GM21737 (cell line): Measurements from ENCODE around the gene LTBR.

Experiments
- ATAC-seq: cut with Tn5 transposase; IDR thresholded peaks from one replicate; pipeline ENCODE4 v1.9.1; 2021; ENCODE audit warnings: mild to moderate bottlenecking, moderate library complexity; ENCODE audit not compliant: unreplicated experiment

LTBR gene

GRCh38 chr12:6346235-6346832 is 37.6 kb upstream of the LTBR start:
- ATAC-seq = no peak

GRCh38 chr12:6346942-6347341 is 37.0 kb upstream of the LTBR start:
- no peak for ATAC-seq

DNA sequence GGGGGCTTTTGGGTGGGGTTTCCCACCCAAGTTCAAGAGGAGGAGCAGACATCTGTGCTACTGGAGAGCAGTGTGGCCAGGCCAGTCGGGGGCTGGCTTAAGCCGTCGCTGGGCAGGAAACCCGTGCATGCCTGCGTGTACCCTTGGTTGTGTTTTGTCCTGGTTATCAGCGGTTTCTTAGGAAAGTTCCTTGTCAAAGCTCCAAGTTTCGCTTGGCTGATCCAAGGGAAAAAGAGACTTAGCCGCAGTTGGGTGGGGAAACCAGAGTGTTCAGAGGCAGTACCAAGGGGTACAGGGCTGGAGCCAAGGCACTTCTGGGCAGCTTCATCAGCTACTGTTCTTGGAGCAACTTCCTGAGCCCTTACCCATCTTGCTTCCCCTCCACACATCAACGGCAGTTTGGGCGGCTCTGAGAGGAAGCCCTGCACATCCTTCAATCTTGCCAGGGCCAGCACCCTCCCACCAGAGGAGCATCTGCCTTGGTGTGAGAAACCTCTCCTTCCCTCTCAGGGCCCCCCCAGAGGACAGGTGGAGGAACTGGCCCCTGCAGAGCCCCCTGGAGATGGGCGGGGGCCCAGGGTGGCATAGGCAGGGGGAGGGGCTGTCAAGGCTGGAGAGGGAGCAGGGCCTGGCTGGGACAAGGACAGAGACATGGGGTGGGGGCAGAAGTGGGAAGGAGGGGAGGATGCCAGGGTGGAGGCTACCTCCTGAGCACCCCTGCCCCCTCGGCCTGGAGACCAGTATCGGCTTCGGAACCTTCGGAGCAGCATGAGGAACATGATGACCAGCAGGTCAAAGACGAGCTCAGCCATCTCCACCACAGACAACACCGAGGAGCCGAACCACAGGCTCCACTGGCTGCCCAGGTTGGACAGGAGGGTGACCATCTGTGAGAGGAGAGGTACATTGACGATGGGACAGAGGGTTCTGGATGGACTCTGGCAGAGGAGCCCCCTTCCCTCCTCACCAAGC is 36.3 kb upstream of the LTBR start:
- no peak for ATAC-seq

DNA sequence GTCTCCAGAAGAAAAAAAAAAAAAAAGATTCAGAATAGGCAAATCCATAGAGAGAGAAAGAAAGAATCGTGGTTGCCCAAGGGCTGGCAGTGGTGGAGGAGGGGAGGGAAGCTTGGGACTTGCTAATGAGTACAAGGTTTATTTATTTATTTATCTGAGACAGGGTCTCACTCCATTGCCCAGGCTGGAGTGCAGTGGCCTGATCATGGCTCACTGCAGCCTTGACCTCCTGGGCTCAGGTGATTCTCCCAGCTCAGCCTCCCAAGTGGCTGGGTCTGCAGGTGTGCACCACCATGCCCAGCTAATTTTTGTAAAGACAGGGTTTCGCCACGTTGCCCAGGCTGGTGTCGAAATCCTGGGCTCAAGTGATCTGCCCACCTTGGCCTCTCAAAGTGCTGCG is 32.3 kb upstream of the LTBR start:
- ATAC-seq = no peak

GRCh38 chr12:6352193-6353173 is 31.5 kb upstream of the LTBR start:
- no peak for ATAC-seq

DNA sequence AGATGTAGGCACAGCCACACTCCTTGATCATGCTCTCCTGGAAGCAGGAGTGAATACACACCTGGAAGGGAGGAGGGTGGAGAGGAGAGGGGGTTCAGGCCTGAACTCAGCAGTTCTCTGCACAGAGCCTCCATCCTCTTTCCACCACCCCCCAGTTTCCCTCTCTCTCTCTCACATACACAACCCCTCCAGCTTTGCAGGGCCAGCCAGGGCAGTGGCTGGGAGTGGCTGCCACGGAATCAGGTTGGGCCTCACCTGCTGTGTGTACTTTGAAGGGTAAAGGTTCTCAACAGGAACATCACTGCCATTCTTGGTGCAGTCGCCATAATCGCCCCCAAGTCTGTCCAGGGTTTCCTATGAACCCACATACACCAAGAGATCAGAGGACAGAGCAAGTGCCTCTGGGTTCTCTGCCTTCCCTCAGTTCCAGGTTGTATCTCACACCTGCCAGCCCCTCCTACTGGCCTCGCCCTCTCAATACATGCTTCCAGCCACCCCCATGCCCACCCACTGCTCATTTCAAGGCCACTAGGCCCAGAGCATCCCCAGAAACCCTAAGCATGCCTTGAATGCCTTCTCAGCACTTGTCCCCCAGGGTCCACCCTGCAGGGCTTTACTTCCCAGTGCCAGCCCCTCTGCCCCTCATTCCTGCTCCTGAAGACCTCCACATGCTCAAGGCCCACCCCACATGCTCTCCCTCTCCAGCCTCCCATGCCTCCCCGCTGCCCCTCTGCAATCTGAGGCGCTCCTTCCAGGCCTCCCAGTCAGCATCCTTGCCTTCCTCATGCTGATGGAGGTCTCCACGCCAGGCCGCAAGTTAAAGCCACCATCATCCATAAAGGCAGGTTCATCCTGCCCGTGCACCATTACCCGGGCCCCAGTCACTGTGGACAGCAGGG is 29.2 kb upstream of the LTBR start:
- ATAC-seq = no peak

DNA sequence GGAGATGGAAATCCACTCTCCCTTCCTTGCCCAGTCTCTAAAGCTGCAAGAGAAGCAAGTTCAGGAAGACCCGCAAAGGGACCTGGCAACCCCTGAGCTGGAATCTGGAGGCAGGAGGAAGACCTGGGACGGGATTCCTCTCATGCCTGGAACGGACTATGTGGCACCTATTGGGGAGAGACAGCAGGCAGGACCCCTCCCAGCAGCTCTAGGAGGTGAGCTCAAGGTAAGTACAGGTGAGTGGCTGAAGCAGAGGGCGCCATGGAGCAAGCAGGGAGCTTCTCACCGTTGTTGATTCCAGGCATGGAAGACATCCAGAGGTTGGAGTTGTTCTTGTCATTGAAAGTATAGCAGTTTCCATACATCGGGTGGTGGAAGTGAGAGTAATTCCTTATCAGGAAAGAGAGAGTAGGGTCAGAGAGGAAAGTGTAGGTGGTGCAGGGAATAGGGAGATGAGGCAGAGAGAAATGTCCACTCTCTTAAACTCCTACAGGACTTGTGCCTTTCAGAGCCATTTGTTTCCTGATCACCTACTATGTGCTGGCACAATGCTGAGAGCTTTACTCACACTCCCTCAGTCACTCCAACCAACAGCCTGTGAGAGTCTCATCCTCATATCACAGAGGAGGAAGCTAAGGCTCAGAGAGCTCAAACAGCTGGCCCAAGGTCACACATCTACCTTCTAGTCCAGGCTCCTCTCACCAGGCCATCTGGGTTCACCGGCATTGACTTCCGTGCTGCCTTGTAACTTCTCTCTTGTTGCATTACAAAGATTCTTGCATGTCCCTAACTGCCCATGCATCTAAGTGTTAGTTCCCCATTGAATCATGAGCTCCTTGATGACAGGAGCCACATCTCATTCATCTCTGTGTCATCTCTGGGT is 28.2 kb upstream of the LTBR start:
- ATAC-seq = no peak

GRCh38 chr12:6356374-6356820 is 27.6 kb upstream of the LTBR start:
- ATAC-seq = no peak

- ATAC-seq = no peak
These were observed 25.1 kb upstream of the LTBR start for GRCh38 chr12:6358881-6359280.

DNA sequence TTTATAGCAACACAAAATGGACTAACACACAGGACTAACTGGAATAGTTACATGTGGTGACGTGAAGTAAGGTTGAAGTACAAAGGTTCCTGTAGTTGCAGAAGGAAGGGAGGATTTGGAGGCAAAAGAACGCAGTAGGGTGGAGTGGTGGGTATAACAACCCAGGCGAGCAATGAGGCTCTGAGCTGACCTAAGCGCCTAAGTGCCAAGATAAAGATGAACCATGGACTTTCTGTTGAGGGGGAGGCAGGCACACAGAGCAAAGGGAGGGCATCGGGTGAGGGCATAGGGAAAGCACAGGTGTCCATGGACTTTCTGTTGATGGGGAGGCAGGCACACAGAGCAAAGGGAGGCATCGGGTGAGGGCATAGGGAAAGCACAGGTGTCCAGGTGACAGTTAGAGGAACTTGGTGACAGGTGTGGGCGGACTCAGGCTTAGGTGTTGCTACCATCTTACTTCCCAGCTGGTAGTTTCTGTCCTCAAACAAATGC is 23.8 kb upstream of the LTBR start:
- ATAC-seq = no peak

DNA sequence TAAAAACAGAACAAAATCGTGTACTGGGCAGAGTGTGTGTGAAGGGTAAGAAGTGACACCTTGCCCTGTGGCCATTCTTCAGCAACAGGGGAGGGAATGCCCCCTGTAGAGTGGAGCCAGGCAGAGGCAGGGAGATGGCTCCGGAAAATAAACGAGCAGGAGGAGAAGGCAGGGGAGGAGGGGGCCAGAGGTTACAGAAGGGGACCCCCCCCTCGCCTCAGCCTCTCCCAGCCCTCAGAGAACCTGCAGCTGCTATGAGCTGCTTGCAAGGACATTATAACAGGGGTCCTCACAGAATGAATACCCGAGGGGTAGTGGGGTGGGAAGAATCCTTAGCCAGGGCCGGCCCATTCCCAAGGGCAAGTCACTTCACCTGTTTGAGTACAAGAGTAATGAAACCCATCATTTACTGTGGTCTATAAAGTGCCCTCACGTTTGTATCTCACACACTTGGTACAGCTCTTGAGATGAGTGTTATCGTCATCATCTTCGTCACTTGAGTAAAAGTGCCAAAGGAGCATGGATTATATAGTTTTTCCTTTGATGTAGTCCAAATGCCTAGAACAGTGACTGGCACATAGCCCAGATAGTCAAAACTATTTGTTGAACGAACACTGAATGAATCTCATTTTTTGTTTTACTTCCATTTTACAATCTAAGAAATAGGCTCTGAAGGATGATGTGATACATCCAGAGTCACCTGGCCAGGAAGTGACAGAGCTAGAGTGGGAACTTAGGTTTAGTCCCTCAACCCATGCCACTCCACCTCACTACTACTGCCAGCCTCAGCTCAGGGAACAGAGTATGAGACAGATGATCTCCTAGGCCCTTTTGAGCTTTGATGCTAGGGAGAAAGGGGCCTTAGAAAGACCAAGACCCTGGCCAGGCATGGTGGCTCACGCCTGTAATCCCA is 23.1 kb upstream of the LTBR start:
- ATAC-seq = no peak

DNA sequence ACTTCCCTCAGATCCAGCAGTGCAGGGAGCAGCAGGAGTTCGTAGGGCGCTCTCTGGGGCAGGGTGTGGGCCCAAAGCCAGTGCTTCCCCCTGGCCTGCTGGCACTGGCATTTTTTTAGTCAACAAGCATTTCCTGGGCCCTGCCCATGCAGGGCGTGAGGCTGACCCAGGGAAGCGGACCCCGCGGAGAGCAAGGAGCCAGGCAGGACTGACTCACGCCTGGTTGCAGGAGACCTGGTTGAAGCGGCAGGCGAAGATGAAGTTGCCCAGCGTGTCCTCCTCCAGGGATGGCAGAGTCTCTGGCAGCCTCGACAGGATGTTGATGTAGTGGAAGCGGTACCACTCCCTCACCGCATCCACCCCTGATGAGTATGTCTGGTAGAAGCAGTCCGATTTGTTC is 22.1 kb upstream of the LTBR start:
- no peak for ATAC-seq

DNA sequence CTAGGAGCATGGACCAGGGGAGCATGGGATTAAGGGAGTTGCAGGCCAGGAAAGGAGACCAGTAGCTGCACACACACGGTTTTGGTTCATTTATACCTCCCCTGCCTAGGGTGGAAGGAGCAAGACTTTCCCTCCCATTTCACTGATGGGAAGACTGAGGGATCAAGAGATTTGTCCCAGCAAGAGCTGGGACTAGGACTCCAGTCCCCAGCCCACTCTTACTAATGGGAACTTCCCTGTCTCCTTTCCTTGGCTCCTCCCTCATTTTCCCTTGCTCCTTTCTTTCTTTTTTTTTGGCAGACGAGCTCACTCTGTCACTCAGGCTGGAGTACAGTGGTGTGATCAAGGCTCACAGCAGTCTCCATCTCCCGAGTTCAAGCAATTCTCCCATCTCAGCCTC is 21.6 kb upstream of the LTBR start:
- ATAC-seq = no peak

GRCh38 chr12:6363010-6363329 is 21.0 kb upstream of the LTBR start:
- no peak for ATAC-seq

DNA sequence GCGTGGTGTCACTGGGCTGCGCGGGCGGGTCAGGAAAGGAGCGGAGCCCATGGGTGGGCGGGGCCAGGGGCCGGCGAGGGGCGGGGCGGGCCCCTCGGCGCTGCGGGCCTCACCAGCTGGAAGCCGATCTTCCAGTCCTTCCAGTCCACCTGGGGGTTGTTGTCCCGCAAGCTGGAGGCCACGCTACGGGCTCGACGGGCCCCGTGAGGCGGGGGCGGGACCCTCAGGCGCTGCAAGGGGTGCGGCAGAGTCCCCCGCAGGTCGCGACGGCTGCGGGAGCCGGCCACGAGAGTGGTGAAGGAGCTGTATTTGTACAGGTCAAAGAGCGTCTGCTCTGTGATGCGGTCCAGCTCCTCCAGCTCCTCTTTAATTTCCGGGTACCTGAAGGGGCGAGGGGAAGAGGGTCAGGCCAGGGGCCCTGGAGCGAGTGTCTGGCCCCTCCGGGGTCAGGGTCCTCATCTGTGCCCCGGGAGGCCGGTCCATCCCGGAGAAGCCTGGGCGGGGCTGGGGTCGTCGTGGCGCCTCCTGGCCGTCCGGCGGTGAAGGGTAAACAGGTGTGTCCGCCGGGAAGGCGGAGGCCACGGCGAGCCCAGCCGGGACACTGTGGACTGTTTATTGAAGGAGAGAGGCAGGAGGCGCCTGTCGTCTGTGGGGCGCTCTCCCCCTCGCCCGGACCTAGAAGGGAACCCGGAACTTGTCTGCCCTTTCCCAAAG is 20.5 kb upstream of the LTBR start:
- no peak for ATAC-seq

GRCh38 chr12:6364044-6364374 is 20.0 kb upstream of the LTBR start:
- no peak for ATAC-seq
